Measurements from ENCODE around the gene CBX6. TPM values are rescaled to one million over a fixed set of nuclear protein-coding genes. Genes with fewer than 3 reads are reported as not detected.
A peak's percentile ranks its signal among the peaks of the same experiment; 100 is the strongest.

The CBX6 gene
- total RNA-seq, 1 donor, result 87.7 TPM

- H3K4me3 ChIP-seq (ENCODE audit: low read depth, low read length), result no peak overlapping the region
- no peak for DNase-seq (ENCODE audit: low read depth)
- no peak for TF ChIP-seq CTCF (IDR thresholded peaks at IDR 0.05; ENCODE audit: insufficient read depth, low read length)
Observed at GRCh38 chr22:38840129-38840528, 31.9 kb downstream of the CBX6 start.

GRCh38 chr22:38839686-38840085 lies 32.3 kb downstream of the CBX6 start:
- no peak overlapping the region for H3K4me3 ChIP-seq (ENCODE audit: low read depth, low read length)
- no peak for DNase-seq (ENCODE audit: low read depth)
- TF ChIP-seq CTCF (IDR thresholded peaks at IDR 0.05; ENCODE audit: insufficient read depth, low read length), result no peak

GRCh38 chr22:38837414-38837928 lies 34.5 kb downstream of the CBX6 start:
- DNase-seq (ENCODE audit: low read depth), result no peak
- no peak for TF ChIP-seq CTCF (IDR thresholded peaks at IDR 0.05; ENCODE audit: insufficient read depth, low read length)
- no peak overlapping the region for H3K4me3 ChIP-seq (ENCODE audit: low read depth, low read length)

- DNase-seq (ENCODE audit: low read depth), result peak; percentile 11
- TF ChIP-seq CTCF (IDR thresholded peaks at IDR 0.05; ENCODE audit: insufficient read depth, low read length), result no peak
Observed at GRCh38 chr22:38835888-38836301, 36.1 kb downstream of the CBX6 start.

GRCh38 chr22:38834991-38835390 lies 37.0 kb downstream of the CBX6 start:
- H3K4me3 ChIP-seq (ENCODE audit: low read depth, low read length), result no peak overlapping the region
- no peak for TF ChIP-seq CTCF (IDR thresholded peaks at IDR 0.05; ENCODE audit: insufficient read depth, low read length)
- DNase-seq (ENCODE audit: low read depth), result no peak

More at GRCh38 chr22:38835888-38836301, 36.1 kb downstream of the CBX6 start:
- no peak overlapping the region for H3K4me3 ChIP-seq (ENCODE audit: low read depth, low read length)

GRCh38 chr22:38834215-38834953 lies 37.6 kb downstream of the CBX6 start:
- TF ChIP-seq CTCF (IDR thresholded peaks at IDR 0.05; ENCODE audit: insufficient read depth, low read length), result no peak
- H3K4me3 ChIP-seq (ENCODE audit: low read depth, low read length), result no peak overlapping the region
- no peak for DNase-seq (ENCODE audit: low read depth)
